Osteocyte (in vitro differentiated cells): ENCODE results near the gene BEND7. TPM values are rescaled to one million over a fixed set of nuclear protein-coding genes. Genes with fewer than 3 reads are reported as not detected.
"Not testable (repeated sequence)": the region's sequence is repeated elsewhere in the genome, so short reads cannot be mapped to it uniquely, and the experiment has no call there.

ENCODE experiments used
- DNase-seq: peaks from one replicate; pipeline ENCODE4 v3.0.0; 2021; ENCODE audit warnings: mixed read lengths; ENCODE audit not compliant: unreplicated experiment; ENCODE audit errors: extremely low spot score
- H3K27ac Mint-ChIP-seq: one replicate; pipeline ENCODE4 v1.8.0; 2021; ENCODE audit warnings: mild to moderate bottlenecking, mixed read lengths; ENCODE audit not compliant: unreplicated experiment
- H3K27me3 Mint-ChIP-seq: one replicate; pipeline ENCODE4 v1.8.0; 2021; ENCODE audit warnings: mixed read lengths; ENCODE audit not compliant: unreplicated experiment
- H3K36me3 Mint-ChIP-seq: one replicate; pipeline ENCODE4 v1.8.0; 2021; ENCODE audit warnings: mixed read lengths; ENCODE audit not compliant: unreplicated experiment
- H3K4me1 Mint-ChIP-seq: one replicate; pipeline ENCODE4 v1.8.0; 2021; ENCODE audit warnings: mixed read lengths; ENCODE audit not compliant: unreplicated experiment
- H3K4me3 Mint-ChIP-seq: one replicate; pipeline ENCODE4 v1.8.0; 2021; ENCODE audit warnings: mild to moderate bottlenecking, moderate library complexity, mixed read lengths; ENCODE audit not compliant: unreplicated experiment
- H3K9me3 Mint-ChIP-seq: one replicate; pipeline ENCODE4 v1.8.0; 2021; ENCODE audit warnings: mixed read lengths; ENCODE audit not compliant: unreplicated experiment
- total RNA-seq: library from RNA; stranded (reverse); gene quantifications from 2 replicates; pipeline ENCODE4 v1.2.1, GENCODE V29; 2021
- TF ChIP-seq, protein P1 (sequence below): fragments of 200-600 bp; sonication (generic); IDR thresholded peaks from 2 replicates; pipeline ENCODE4 v1.5.0; 2021; ENCODE audit warnings: antibody characterized with exemption, mild to moderate bottlenecking, moderate library complexity

BEND7 gene
- total RNA-seq, 1 donor from 2014 or later, result 12.4 TPM

DNA sequence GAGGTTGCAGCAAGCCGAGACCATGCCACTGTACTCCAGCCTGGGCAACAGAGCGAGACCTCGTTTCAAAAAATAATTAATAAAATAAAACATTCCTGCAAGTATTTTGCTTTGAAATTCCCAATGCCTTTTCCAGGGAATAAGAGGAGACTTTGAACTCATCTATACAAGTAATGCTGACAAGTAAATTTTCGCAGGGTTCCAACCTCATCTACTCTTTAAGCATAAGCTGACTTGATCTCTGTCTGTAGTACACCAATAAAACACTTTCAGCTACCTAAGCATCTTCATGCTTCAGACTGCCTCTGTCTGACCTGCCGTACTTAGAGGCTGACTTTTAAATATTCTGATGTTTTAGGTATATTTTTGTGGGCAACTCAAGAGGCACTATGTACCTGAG is 13.7 kb upstream of the BEND7 start:
- Mint-ChIP-seq H3K4me3 (no peak overlapping the region), H3K9me3 (no peaks in the 10 kb centered on the region), H3K36me3 (no peaks in the 10 kb centered on the region), H3K4me1 (no peaks in the 10 kb centered on the region), H3K27ac (no peak overlapping the region), H3K27me3 (peaks cover 73% of the 10 kb centered on the region)
- no peak for DNase-seq
- TF ChIP-seq, protein P1, sequence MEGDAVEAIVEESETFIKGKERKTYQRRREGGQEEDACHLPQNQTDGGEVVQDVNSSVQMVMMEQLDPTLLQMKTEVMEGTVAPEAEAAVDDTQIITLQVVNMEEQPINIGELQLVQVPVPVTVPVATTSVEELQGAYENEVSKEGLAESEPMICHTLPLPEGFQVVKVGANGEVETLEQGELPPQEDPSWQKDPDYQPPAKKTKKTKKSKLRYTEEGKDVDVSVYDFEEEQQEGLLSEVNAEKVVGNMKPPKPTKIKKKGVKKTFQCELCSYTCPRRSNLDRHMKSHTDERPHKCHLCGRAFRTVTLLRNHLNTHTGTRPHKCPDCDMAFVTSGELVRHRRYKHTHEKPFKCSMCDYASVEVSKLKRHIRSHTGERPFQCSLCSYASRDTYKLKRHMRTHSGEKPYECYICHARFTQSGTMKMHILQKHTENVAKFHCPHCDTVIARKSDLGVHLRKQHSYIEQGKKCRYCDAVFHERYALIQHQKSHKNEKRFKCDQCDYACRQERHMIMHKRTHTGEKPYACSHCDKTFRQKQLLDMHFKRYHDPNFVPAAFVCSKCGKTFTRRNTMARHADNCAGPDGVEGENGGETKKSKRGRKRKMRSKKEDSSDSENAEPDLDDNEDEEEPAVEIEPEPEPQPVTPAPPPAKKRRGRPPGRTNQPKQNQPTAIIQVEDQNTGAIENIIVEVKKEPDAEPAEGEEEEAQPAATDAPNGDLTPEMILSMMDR, result no peak

DNA sequence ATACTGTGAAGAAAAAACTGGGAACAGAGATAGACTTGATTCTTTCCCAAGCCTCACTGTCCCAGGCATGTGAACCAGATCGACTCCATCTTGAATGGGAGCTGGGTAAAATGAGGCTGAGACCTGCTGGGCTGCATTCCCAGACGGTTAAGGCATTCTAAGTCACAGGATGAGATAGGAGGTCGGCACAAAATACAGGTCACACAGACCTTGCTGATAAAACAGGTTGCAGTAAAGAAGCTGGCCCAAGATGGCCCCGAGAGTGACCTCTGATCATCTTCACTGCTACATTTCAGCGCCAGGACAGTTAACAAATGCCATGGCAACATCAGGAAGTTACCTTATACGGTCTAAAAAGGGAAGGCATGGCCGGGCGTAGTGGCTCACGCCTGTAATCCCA is 9.2 kb upstream of the BEND7 start:
- not testable (repeated sequence) for H3K36me3 Mint-ChIP-seq, H3K4me1 Mint-ChIP-seq, H3K4me3 Mint-ChIP-seq, H3K9me3 Mint-ChIP-seq, H3K27ac Mint-ChIP-seq, DNase-seq
- peaks cover 45% of the 10 kb centered on the region for H3K27me3 Mint-ChIP-seq

DNA sequence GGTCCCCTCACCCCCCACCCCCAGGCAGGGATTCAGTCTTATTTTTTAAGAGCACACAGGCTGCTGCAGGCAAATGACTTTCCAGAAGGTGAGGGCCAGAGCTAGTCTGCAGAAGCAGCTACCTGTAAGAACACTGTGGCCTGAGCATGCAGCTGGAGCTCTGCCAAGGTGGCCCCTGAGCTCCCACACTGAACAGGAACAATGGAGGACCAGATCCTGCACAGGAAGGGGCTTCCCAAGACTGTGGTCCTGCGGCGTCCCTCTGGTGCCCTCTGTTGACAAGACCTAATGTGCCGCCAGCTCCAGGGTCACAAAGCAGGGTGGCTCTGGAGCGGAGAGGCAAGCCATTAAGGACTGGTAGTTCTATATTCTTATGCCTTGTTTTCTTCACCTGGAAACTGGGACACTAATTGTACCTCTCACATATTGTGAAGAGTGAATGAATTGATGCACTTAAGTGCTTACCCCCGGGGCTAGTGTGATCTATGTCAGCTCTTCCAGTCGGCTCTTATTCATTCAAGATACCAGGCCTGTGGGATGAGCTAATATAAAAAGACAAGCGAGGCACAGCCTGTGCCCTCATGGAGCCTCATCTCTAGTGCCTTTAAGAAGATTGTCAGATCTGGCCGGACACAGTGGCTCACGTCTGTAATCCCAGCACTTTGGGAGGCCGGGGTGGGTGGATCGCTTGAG is 8.0 kb upstream of the BEND7 start:
- H3K4me1 Mint-ChIP-seq, result no peaks in the 10 kb centered on the region
- no peak for DNase-seq
- H3K4me3 Mint-ChIP-seq, result no peak overlapping the region
- no peaks in the 10 kb centered on the region for H3K9me3 Mint-ChIP-seq
- no peaks in the 10 kb centered on the region for H3K36me3 Mint-ChIP-seq
- peaks cover 35% of the 10 kb centered on the region for H3K27me3 Mint-ChIP-seq
- TF ChIP-seq, protein P1, result peak; percentile 72
- no peak overlapping the region for H3K27ac Mint-ChIP-seq

DNA sequence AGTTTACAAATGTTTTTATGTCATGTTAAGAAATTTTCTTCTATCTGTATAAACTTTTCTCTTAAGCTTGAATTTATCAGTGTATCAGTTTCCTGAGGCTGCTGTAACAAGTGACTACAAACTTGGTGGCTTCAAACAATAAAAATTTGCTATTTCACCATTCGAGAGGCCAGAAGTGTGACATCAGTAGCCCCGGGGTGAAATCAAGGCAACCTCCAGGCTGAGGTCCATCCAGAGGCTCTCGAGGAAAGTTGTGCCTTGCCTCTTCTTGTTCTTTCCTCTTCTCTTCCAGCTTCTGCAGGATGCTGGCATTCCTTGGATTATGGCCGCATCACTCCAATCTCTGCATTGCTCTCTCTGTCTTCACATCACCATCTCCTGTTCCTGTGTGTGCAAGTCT is 6.5 kb upstream of the BEND7 start:
- no peaks in the 10 kb centered on the region for H3K9me3 Mint-ChIP-seq
- DNase-seq, result no peak
- no peaks in the 10 kb centered on the region for H3K4me1 Mint-ChIP-seq
- peaks cover 24% of the 10 kb centered on the region for H3K27me3 Mint-ChIP-seq
- TF ChIP-seq, protein P1, result no peak
- H3K27ac Mint-ChIP-seq, result no peak overlapping the region
- no peaks in the 10 kb centered on the region for H3K36me3 Mint-ChIP-seq
- no peak overlapping the region for H3K4me3 Mint-ChIP-seq

DNA sequence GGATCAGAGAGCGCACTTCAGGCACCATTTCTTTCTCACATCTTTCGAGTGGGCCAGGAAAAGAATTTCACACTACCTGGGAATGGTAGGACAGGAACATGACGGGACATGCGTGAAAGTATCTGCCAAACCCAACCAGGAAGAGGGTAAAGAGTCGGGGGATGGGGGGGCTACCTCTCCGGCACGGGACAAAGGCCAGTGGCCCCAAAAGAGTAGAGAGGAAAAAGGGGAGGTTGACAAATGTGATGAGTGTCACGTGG is 830 bp upstream of the BEND7 start:
- Mint-ChIP-seq H3K36me3 (no peaks in the 10 kb centered on the region), H3K4me3 (peak overlapping the region; percentile 74), H3K27me3 (peaks cover 8% of the 10 kb centered on the region), H3K4me1 (peaks cover 17% of the 10 kb centered on the region), H3K27ac (no peak overlapping the region), H3K9me3 (no peaks in the 10 kb centered on the region)
- TF ChIP-seq, protein P1, result no peak
- no peak for DNase-seq
